Myometrial cell (primary cell): Measurements from ENCODE around the gene OTULIN. TPM values are rescaled to one million over a fixed set of nuclear protein-coding genes. Genes with fewer than 3 reads are reported as not detected.

Experiments
- total RNA-seq: library from RNA; depleted of rRNA; stranded (reverse); fragments of >200 nt; gene quantifications from 2 replicates; pipeline ENCODE4 v1.2.3, GENCODE V29; 2015

The OTULIN gene
- 6.1 and 25.0 TPM in 2 replicates for total RNA-seq

GRCh38 chr5:14664270-14665100 is at the start of gene OTULIN:
OTULIN (plus strand) TSS chr5:14664718; CDS start chr5:14664826, 108 bp downstream.

Other genes starting within 250 kb of the OTULIN start
- 19.9 and 24.5 TPM in 2 replicates for gene OTULINL, start 82.9 kb upstream of the OTULIN start, total RNA-seq
- gene ANKH, start 207.1 kb downstream of the OTULIN start, total RNA-seq: 6.1 and 23.7 TPM in 2 replicates